Endothelial cell of umbilical vein (primary cell): ENCODE measurements around the gene CFTR. TPM values are rescaled to one million over a fixed set of nuclear protein-coding genes. Genes with fewer than 3 reads are reported as not detected.

Source experiments
- BruUV-seq: library from RNA; stranded (reverse); fragments of 400-500 nt; replicated peaks from 2 replicates; lab custom pipeline; 2021; lab: Mats Ljungman, UMichigan
- CTCF ChIA-PET: fragments of 300-600, 350-600 bp; sonication (Branson Sonifier 250); formaldehyde crosslinking; loops from one replicate; lab custom pipeline; 2021; ENCODE audit warnings: antibody characterized with exemption, inconsistent platforms; lab: Charles Lee
- POLR2A ChIA-PET: fragments of 300-600, 350-600 bp; sonication (Branson Sonifier 250); formaldehyde crosslinking; loops from one replicate; lab custom pipeline; 2021; ENCODE audit warnings: antibody characterized with exemption, inconsistent platforms; lab: Charles Lee
- DNase-seq: peaks from one replicate; pipeline ENCODE4 v3.0.0-alpha.2; 2011; ENCODE audit warnings: low read depth, low spot score
- FAIRE-seq: peaks from 2 replicates; lab custom pipeline; 2011; peaks lifted over from hg19 to GRCh38; lab: Jason Lieb, UNC
- H2AFZ ChIP-seq: 2 replicates; pipeline ENCODE4 v1.6.0; 2012; ENCODE audit warnings: low read depth, low read length, control low read depth, inconsistent platforms
- H3K27ac ChIP-seq: 2 replicates; pipeline ENCODE4 v1.5.1; 2011; ENCODE audit warnings: low read depth, mild to moderate bottlenecking, control low read depth, low read length, moderate library complexity; ENCODE audit not compliant: insufficient read depth
- H3K27me3 ChIP-seq, 2 experiments: 2 replicates each; pipeline versions ENCODE4 v1.6.0 to v1.6.1; 2011; ENCODE audit warnings: low read length in 2 of 2, mixed read lengths in 1 of 2; ENCODE audit not compliant: control insufficient read depth in 2 of 2, insufficient read depth in 2 of 2
- H3K36me3 ChIP-seq, 2 experiments: 2 replicates in 1 of 2; 3 replicates in 1 of 2; pipeline ENCODE4 v1.5.1; 2011; ENCODE audit warnings: low read length in 2 of 2, mild to moderate bottlenecking in 1 of 2, moderate library complexity in 1 of 2; ENCODE audit not compliant: control insufficient read depth in 2 of 2, insufficient read depth in 2 of 2; ENCODE audit errors: extremely low read depth in 1 of 2
- H3K4me1 ChIP-seq: 3 replicates; pipeline ENCODE4 v1.5.1; 2011; ENCODE audit warnings: mild to moderate bottlenecking, low read length; ENCODE audit not compliant: control insufficient read depth, insufficient read depth; ENCODE audit errors: extremely low read depth
- H3K4me2 ChIP-seq: 2 replicates; pipeline ENCODE4 v1.6.1; 2011; ENCODE audit warnings: low read length, control low read depth, mixed read lengths; ENCODE audit not compliant: insufficient read depth
- H3K4me3 ChIP-seq, 3 experiments: fragments of 200-600 bp in 1 of 3; sonication (generic), shearing (Covaris generic) in 1 of 3; replicated peaks in 1 of 3; 2 replicates each; pipeline ENCODE4 v1.5.1; 2011 to 2016; ENCODE audit warnings: control low read depth in 3 of 3, low read length in 3 of 3, mild to moderate bottlenecking in 2 of 3, inconsistent platforms in 1 of 3, low read depth in 1 of 3, moderate library complexity in 1 of 3; ENCODE audit not compliant: insufficient read depth in 1 of 3
- H3K79me2 ChIP-seq: 2 replicates; pipeline ENCODE4 v1.6.0; 2012; ENCODE audit warnings: low read length, inconsistent platforms; ENCODE audit not compliant: control insufficient read depth, insufficient read depth
- H3K9ac ChIP-seq: replicated peaks from 2 replicates; pipeline ENCODE3; 2011; ENCODE audit warnings: low read length, control low read depth; ENCODE audit not compliant: insufficient read depth; ENCODE audit errors: extremely low read depth
- H3K9me1 ChIP-seq: replicated peaks from 3 replicates; pipeline ENCODE4 v1.6.0; 2011; ENCODE audit warnings: mild to moderate bottlenecking, low read length; ENCODE audit not compliant: control insufficient read depth, insufficient read depth; ENCODE audit errors: extremely low read depth
- H3K9me3 ChIP-seq: replicated peaks from 2 replicates; pipeline ENCODE4 v1.5.1; 2012; ENCODE audit warnings: low read length, inconsistent platforms; ENCODE audit not compliant: control insufficient read depth, insufficient read depth
- H4K20me1 ChIP-seq: replicated peaks from 2 replicates; pipeline ENCODE3; 2011; ENCODE audit warnings: mild to moderate bottlenecking, low read length; ENCODE audit not compliant: control insufficient read depth, insufficient read depth; ENCODE audit errors: extremely low read depth
- CTCF ChIP-seq, 2 donors: IDR thresholded peaks; 1 replicate in 1 of 2; 2 replicates in 1 of 2; pipeline ENCODE4 v1.5.1; 2011; ENCODE audit warnings: low read length in 2 of 2, mild to moderate bottlenecking in 2 of 2, moderate library complexity in 2 of 2, control low read depth in 1 of 2, inconsistent platforms in 1 of 2, low read depth in 1 of 2; ENCODE audit not compliant: insufficient read depth in 1 of 2; ENCODE audit errors: extremely low read depth in 1 of 2
- EZH2 ChIP-seq: IDR thresholded peaks from 2 replicates; pipeline ENCODE4 v1.6.1; 2012; ENCODE audit warnings: borderline replicate concordance, low read depth, mild to moderate bottlenecking, moderate library complexity, low read length, inconsistent platforms; ENCODE audit not compliant: severe bottlenecking
- FOS ChIP-seq: IDR thresholded peaks from 2 replicates; pipeline ENCODE4 v1.6.1; 2011; ENCODE audit warnings: mild to moderate bottlenecking, low read length, moderate library complexity, borderline replicate concordance; ENCODE audit not compliant: insufficient read depth
- GATA2 ChIP-seq: IDR thresholded peaks from 2 replicates; pipeline ENCODE4 v1.7.0; 2011; ENCODE audit warnings: low read depth, mild to moderate bottlenecking, moderate library complexity, mixed read lengths, low read length; ENCODE audit not compliant: insufficient read length, insufficient read depth
- JUN ChIP-seq: IDR thresholded peaks from 2 replicates; pipeline ENCODE4 v1.6.1; 2011; ENCODE audit warnings: borderline replicate concordance, low read depth; ENCODE audit not compliant: insufficient read length, insufficient read depth
- MYC ChIP-seq: IDR thresholded peaks from one replicate; pipeline ENCODE4 v1.6.1; 2011; ENCODE audit warnings: mild to moderate bottlenecking, low read depth, low read length
- POLR2A ChIP-seq: IDR thresholded peaks from 2 replicates; pipeline ENCODE4 v1.6.1; 2012; ENCODE audit warnings: low read depth, mild to moderate bottlenecking, control low read depth, low read length
- POLR2AphosphoS5 ChIP-seq: IDR thresholded peaks from 2 replicates; pipeline ENCODE4 v1.6.1; 2012; ENCODE audit warnings: low read depth, mild to moderate bottlenecking, control low read depth, low read length, moderate library complexity; ENCODE audit not compliant: insufficient read depth
- dilution Hi-C: fragments of 300-500 bp; cut with MboI; formaldehyde crosslinking; loops from one replicate; pipeline ENCODE4 v1.15.0; 2019; ENCODE audit warnings: low sequenced_read_pairs; ENCODE audit not compliant: extremely low pct_ligation_motif_present
- intact Hi-C: fragments of 100-400 bp; cut with micrococcal nuclease; formaldehyde crosslinking; loops from one replicate; pipeline ENCODE4 v1.10.0; 2022
- polyA plus RNA-seq, 4 experiments: library from polyadenylated mRNA; depleted of rRNA in 3 of 4; stranded (reverse) in 3 of 4; unstranded in 1 of 4; fragments of >200 nt; gene quantifications; 2 replicates each; pipeline versions ENCODE4 v1.2.1 to v1.2.3, GENCODE V29; 2011 to 2012; ENCODE audit warnings: missing spikeins in 1 of 4
- total RNA-seq: library from RNA; stranded (reverse); gene quantifications from 2 replicates; pipeline ENCODE4 v1.2.3, GENCODE V29; 2021
- TF ChIP-seq, protein P1 (sequence below): IDR thresholded peaks from 2 replicates; pipeline ENCODE4 v1.6.1; 2011; ENCODE audit not compliant: insufficient read depth, insufficient read length

Gene CFTR
- total and polyA plus RNA-seq, 2 donors (not counting 3 experiments of a cell fraction or from before 2014, with no cell fraction given): 0.03 TPM; not detected in 1

GRCh38 chr7:117612637-117613036 is 132.8 kb downstream of the CFTR start:
- H3K4me3 ChIP-seq: no peak overlapping the region
- POLR2A ChIA-PET: no interaction called here
- no peak for FAIRE-seq

More at GRCh38 chr7:117612637-117613036, 132.8 kb downstream of the CFTR start:
- no peaks in the 10 kb centered on the region for H3K36me3 ChIP-seq
- H3K27ac ChIP-seq: no peak overlapping the region
- H3K4me1 ChIP-seq: no peaks in the 10 kb centered on the region
- H3K79me2 ChIP-seq: no peaks in the 10 kb centered on the region
- H3K9ac ChIP-seq: no peak overlapping the region
- no peaks in the 10 kb centered on the region for H3K9me3 ChIP-seq
- H3K9me1 ChIP-seq: no peaks in the 10 kb centered on the region
- CTCF ChIA-PET: interaction anchor here (1.7 kb wide), 1 partner anchor 11 kb away, joined by 6 read pairs; no protein-coding TSS in a partner anchor
- dilution Hi-C loops (no loop called here), intact Hi-C loops (no loop called here)
- DNase-seq: no peak
- no peak overlapping the region for H2AFZ ChIP-seq
- no peak for TF ChIP-seq MYC
- TF ChIP-seq POLR2A: no peak
- TF ChIP-seq, protein P1, sequence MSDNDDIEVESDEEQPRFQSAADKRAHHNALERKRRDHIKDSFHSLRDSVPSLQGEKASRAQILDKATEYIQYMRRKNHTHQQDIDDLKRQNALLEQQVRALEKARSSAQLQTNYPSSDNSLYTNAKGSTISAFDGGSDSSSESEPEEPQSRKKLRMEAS: no peak
- TF ChIP-seq EZH2: no peak
- no peak for TF ChIP-seq GATA2
- no peak for TF ChIP-seq POLR2AphosphoS5
- TF ChIP-seq CTCF (IDR thresholded peaks at IDR 0.05; ENCODE audit: extremely low read depth in 1 of 2, insufficient read depth in 1 of 2, low read depth in 1 of 2, low read length in 2 of 2): no peak
- no peak for TF ChIP-seq JUN
- TF ChIP-seq FOS: no peak
- H4K20me1 ChIP-seq: no peaks in the 10 kb centered on the region
- no peak overlapping the region for H3K4me2 ChIP-seq
- H3K27me3 ChIP-seq: no peaks in the 10 kb centered on the region
- BruUV-seq: no TSS peak
